Stimulated activated naive CD8-positive, alpha-beta T cell treated with anti-CD3 and anti-CD28 coated beads, Interleukin-15, Interleukin-2, amounts not matched to agents 100 U/mL and 50 U/mL, for 24 hours (primary cell): ENCODE results near the gene CNOT11.
"Not testable (repeated sequence)": the region's sequence is repeated elsewhere in the genome, so short reads cannot be mapped to it uniquely, and the experiment has no call there.

Experiments used
- ATAC-seq: fragments of 150-1000 bp; cut with Tn5 transposase; one replicate; pipeline ENCODE4 v1.10.0; 2021
- DNase-seq: peaks from one replicate; pipeline ENCODE4 v3.0.0; 2021

CNOT11 gene

DNA sequence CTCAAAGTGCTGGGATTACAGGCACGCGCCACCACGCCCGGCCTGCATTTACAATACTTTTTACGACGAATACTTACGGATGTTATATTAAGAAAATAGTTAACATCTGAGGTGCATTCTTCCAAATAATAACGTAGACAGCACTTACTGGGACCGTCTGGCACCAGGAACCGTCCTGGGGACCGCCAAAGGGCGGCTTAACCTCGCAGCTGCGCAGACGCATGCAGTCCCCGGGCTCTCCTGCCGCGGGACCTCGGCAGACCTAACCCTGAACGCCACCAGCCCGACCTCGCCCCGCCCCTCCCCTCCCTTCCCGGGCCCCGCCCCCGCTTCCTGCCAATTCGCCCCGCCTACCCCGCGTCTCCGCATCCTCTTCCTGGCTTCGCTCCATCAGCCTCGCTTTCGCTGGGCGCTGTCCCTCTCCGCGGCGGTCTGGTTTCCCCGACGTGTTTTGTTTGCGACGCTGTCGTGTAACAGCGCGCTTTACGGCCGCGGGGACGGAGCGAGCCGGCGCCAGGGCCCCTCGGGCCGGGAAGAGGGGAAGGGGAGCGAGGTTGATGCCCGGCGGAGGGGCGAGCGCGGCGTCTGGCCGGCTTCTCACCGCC lies at the start of gene CNOT11:
TSS of gene CNOT11 (plus strand) at position 479 of the 605 bp plus-strand sequence. CDS start at position 558, 79 bp downstream.
- DNase-seq (peak; percentile 99), ATAC-seq (peak; percentile 94)

DNA sequence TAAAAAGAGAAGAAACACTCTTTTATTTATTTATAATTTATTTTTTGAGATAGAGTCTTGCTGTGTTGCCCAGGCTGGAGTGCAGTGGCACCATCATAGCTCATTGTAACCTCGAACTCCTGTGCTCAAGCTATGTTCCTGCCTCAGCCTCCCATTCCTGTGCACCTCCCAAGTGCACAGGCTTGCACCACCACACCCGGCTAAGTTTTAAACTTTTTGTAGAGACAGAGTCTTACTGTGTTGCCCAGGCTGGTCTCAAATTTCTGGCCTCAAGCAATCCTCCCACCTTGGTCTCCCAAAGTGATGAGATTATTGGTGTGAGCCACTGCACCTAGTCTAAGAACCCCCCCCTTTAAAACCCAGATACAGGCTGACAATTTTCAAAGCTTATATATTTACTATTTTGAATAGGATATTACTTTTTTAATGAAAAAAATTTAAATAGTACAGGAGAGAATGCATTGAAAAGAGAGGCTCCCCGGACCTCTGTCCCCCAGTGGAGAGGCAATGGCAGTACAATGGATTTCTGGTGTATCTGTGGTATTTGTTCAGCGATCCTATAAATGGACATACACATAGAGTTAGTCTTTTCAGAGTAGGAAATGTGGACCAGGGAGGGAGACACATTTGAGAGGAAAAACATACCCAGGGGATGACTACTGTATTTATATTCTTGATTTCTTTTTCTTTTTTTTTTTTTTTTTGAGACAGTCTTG lies 48.1 kb upstream of the CNOT11 start:
- no peak for DNase-seq
- ATAC-seq = no peak

- DNase-seq (peak; percentile 42), ATAC-seq (peak; percentile 96)
Measured at GRCh38 chr2:101205521-101206479, 46.9 kb upstream of the CNOT11 start.

GRCh38 chr2:101208830-101209229 lies 43.9 kb upstream of the CNOT11 start:
- ATAC-seq = no peak

DNA sequence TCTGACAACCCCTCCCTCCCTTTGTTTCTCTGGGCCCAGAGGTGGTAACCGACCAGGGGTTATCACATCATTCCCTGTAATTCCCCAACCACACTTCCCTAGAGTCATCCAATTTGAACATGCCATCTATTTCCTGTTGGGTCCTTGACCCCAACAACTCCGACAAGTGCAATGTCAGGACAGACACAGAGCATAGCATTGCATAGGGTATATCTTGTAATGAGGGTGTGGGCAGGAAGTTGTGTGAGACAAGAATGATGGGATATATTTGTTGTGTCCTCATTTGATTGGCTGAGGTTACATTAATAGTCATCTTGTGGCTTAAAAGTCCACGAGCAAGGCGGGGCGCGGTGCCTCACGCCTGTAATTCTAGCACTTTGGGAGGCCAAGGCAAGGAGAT lies 33.4 kb upstream of the CNOT11 start:
- ATAC-seq (no peak), DNase-seq (no peak)

More at GRCh38 chr2:101208830-101209229, 43.9 kb upstream of the CNOT11 start:
- no peak for DNase-seq

- not testable (repeated sequence) for ATAC-seq, DNase-seq
Measured at GRCh38 chr2:101220091-101220490, 32.6 kb upstream of the CNOT11 start.

- peak; percentile 92 for ATAC-seq
- peak; percentile 41 for DNase-seq
Measured at GRCh38 chr2:101223814-101224231, 28.9 kb upstream of the CNOT11 start.

- ATAC-seq (no peak), DNase-seq (no peak)
Measured at GRCh38 chr2:101230541-101231001, 22.1 kb upstream of the CNOT11 start.

DNA sequence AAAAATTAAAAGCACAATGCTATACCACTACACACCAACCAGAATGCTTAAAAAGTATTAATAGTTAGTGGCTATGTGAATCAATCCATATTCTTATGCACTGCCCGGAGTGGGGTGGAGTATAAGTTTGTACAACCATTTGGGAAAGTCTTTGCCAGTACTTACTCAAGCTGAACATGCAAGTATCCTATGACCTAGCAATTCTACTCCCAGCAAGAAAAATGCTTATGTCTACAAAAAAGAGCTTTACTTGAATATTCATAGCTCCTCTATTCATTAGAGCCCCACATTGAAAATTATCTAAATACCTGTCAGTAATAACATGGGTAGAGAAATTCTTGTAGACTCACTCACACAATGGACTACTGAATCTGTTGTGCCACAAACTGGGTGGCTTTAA lies 21.4 kb upstream of the CNOT11 start:
- no peak for ATAC-seq

GRCh38 chr2:101231937-101232730 lies 20.6 kb upstream of the CNOT11 start:
- ATAC-seq (no peak), DNase-seq (no peak)

More for the DNA sequence above, 21.4 kb upstream of the CNOT11 start:
- DNase-seq = no peak

- no peak for ATAC-seq
- no peak for DNase-seq
Measured at GRCh38 chr2:101232770-101233169, 19.9 kb upstream of the CNOT11 start.

GRCh38 chr2:101234169-101234938 lies 18.3 kb upstream of the CNOT11 start:
- DNase-seq = no peak
- ATAC-seq = no peak

- DNase-seq = not testable (repeated sequence)
Measured at GRCh38 chr2:101235956-101236355, 16.7 kb upstream of the CNOT11 start.

DNA sequence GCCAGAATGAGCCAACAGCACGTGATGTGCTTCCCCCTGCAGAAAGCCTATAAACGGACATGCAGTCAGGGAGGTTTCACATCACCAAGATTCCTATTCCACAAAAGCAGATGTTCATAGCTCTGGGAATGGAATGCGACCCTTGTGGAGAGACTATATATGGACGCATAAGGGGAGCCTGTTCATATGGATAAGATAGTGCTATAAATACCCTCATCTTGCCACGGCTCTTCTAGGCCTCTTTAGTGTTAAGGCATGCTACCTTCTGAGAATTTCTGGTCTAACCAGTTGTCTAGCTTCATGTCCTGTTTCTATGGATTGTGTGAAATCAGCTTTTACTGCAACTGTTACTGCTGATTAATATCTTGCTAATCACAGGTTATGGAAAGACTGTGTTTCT lies 14.7 kb upstream of the CNOT11 start:
- DNase-seq = not testable (repeated sequence)

More at GRCh38 chr2:101235956-101236355, 16.7 kb upstream of the CNOT11 start:
- ATAC-seq = not testable (repeated sequence)

GRCh38 chr2:101238930-101239759 lies 13.5 kb upstream of the CNOT11 start:
- ATAC-seq = no peak
- DNase-seq = no peak

More for the DNA sequence above, 14.7 kb upstream of the CNOT11 start:
- not testable (repeated sequence) for ATAC-seq

- not testable (repeated sequence) for ATAC-seq, DNase-seq
Measured at GRCh38 chr2:101239760-101240118, 12.9 kb upstream of the CNOT11 start.

DNA sequence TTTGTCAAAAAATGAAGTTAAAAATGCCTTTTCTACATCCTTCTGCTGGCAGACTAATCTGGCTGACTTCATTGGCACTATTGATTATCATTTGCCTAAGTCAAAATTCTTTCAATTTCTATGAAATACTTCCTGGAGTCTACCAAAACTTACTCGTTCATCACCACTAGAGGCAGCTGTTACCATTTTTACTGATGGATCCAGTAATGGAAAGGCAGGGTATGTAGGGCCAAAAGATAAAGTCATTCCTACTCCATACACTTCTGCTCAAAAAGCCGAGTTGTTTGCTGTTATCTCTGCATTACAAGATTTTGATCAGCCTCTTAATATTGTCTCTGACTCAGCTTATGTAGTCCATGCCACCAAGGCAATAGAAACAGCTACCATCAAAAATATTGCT lies 12.0 kb upstream of the CNOT11 start:
- ATAC-seq, DNase-seq: not testable (repeated sequence)

GRCh38 chr2:101241158-101241557 lies 11.5 kb upstream of the CNOT11 start:
- ATAC-seq = no peak
- no peak for DNase-seq

DNA sequence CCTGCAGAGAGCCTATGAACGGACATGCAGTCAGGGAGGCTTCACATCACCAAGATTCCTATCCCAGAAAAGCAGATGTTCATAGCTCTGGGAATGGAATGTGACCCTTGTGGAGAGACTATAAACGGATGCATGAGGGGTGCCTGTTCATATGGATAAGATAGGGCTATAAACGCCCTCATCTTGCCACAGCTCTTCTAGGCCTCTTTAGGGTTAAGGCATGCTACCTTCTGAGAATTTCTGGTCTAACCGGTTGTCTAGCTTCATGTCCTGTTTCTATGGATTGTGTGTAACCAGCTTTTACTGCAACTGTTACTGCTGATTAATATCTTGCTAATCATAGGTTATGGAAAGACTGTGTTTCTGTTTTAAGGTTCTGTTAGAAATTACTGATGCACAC lies 8.3 kb upstream of the CNOT11 start:
- ATAC-seq, DNase-seq: not testable (repeated sequence)

GRCh38 chr2:101244899-101245298 lies 7.8 kb upstream of the CNOT11 start:
- DNase-seq, ATAC-seq: not testable (repeated sequence)
